ENCODE results near the gene LGR4. TPM values are rescaled to one million over a fixed set of nuclear protein-coding genes. Genes with fewer than 3 reads are reported as not detected.

Gene LGR4
- polyA plus RNA-seq, 1 experiment, result 5.8 TPM

DNA sequence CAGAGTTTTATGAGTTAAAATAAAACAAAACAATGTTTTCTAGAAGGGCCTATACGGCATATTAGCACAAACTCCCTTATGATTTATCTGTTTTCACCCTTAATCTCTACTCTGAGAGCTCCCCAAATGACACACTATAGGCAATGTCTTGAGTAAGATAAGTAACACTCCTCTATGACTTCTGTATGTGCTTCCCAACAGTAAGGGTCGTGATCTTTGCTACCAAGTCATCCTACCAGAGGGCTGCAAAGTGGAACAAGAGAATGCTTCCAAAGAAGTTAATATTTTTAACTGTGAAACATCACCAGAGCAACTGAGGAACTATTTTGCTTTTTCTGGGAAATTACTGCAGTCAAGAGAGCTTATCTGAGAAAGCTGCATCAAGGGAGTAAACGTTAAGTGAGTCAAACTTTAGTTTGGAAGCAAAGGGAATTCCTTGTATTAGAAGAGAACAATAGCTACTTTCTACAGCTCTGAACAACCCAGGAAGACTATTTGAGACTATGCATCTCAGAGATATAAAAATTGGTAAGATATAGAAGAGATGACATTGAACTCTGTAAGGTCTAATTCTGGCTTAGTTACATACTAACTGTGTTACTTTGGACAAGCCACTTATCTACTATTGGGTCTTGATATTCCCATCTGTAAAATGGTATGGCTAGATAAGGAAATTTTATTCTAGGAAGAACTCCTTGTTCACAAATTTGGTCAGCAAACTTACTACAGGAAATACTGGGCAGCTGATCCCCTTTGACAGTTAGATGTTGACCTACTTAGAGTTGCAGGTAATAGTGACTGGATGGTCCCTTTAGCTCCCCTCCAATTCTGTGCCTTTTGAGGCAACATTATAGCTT is 65.9 kb downstream of the LGR4 start:
- Histone ChIP-seq H3K9me3 (ENCODE audit: control insufficient read depth, insufficient read depth, low read length) (no peaks in the 10 kb centered on the region), H3K27ac (ENCODE audit: low read depth, low read length) (no peak overlapping the region), H3K4me3 (ENCODE audit: low read depth, low read length) (no peak overlapping the region), H3K27me3 (ENCODE audit: control insufficient read depth, insufficient read depth, low read length) (no peaks in the 10 kb centered on the region)
- CTCF ChIA-PET, result interaction anchor here (1.1 to 1.6 kb wide), 2 partner anchors 79 to 92 kb away, joined by 3 to 4 read pairs; no protein-coding TSS in a partner anchor
- POLR2A ChIA-PET, result no interaction called here
- TF ChIP-seq, protein P1, sequence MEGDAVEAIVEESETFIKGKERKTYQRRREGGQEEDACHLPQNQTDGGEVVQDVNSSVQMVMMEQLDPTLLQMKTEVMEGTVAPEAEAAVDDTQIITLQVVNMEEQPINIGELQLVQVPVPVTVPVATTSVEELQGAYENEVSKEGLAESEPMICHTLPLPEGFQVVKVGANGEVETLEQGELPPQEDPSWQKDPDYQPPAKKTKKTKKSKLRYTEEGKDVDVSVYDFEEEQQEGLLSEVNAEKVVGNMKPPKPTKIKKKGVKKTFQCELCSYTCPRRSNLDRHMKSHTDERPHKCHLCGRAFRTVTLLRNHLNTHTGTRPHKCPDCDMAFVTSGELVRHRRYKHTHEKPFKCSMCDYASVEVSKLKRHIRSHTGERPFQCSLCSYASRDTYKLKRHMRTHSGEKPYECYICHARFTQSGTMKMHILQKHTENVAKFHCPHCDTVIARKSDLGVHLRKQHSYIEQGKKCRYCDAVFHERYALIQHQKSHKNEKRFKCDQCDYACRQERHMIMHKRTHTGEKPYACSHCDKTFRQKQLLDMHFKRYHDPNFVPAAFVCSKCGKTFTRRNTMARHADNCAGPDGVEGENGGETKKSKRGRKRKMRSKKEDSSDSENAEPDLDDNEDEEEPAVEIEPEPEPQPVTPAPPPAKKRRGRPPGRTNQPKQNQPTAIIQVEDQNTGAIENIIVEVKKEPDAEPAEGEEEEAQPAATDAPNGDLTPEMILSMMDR (IDR thresholded peaks at IDR 0.05; ENCODE audit: low read depth, low read length), result no peak
- DNase-seq (ENCODE audit: low read depth, low spot score), result no peak

DNA sequence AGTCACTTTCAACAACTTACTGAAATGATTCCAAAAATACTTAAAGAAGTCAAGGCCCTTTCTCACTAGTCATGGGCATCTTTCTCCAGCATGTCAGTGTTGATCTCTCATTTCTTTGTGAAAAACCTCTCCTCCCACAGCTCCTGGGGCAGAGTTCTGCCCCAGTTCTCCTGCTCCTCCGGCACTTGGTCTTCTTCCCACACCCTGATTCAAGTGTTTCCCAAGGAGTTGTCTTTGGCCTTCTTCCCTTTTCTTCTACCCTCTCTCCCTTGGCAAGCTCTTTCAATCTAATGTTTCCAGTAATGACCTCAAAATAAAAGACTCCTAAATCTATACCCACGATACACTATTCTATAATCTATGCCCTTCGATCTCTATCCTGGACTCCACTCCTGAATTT is 67.5 kb downstream of the LGR4 start:
- ChIA-PET POLR2A (no interaction called here), CTCF (interaction anchor here (1.6 kb wide), 1 partner anchor 94 kb away, joined by 4 read pairs; no protein-coding TSS in a partner anchor)
- TF ChIP-seq, protein P1 (IDR thresholded peaks at IDR 0.05; ENCODE audit: low read depth, low read length), result no peak
- DNase-seq (ENCODE audit: low read depth, low spot score), result no peak
- no peak overlapping the region for H3K4me3 ChIP-seq (ENCODE audit: low read depth, low read length)
- H3K27me3 ChIP-seq (ENCODE audit: control insufficient read depth, insufficient read depth, low read length), result no peaks in the 10 kb centered on the region
- no peak overlapping the region for H3K27ac ChIP-seq (ENCODE audit: low read depth, low read length)
- no peaks in the 10 kb centered on the region for H3K9me3 ChIP-seq (ENCODE audit: control insufficient read depth, insufficient read depth, low read length)

- POLR2A ChIA-PET, result no interaction called here
Measured at GRCh38 chr11:27404427-27404826, 68.2 kb downstream of the LGR4 start.

GRCh38 chr11:27403195-27403594 is 69.4 kb downstream of the LGR4 start:
- no peak for DNase-seq (ENCODE audit: low read depth, low spot score)
- Histone ChIP-seq H3K27me3 (ENCODE audit: control insufficient read depth, insufficient read depth, low read length) (no peaks in the 10 kb centered on the region), H3K4me3 (ENCODE audit: low read depth, low read length) (no peak overlapping the region), H3K9me3 (ENCODE audit: control insufficient read depth, insufficient read depth, low read length) (no peaks in the 10 kb centered on the region), H3K27ac (ENCODE audit: low read depth, low read length) (no peak overlapping the region)
- TF ChIP-seq, protein P1 (IDR thresholded peaks at IDR 0.05; ENCODE audit: low read depth, low read length), result no peak
- ChIA-PET CTCF (no interaction called here), POLR2A (no interaction called here)

More at GRCh38 chr11:27404427-27404826, 68.2 kb downstream of the LGR4 start:
- TF ChIP-seq, protein P1 (IDR thresholded peaks at IDR 0.05; ENCODE audit: low read depth, low read length), result no peak
- Histone ChIP-seq H3K9me3 (ENCODE audit: control insufficient read depth, insufficient read depth, low read length) (no peaks in the 10 kb centered on the region), H3K27ac (ENCODE audit: low read depth, low read length) (no peak overlapping the region), H3K4me3 (ENCODE audit: low read depth, low read length) (no peak overlapping the region), H3K27me3 (ENCODE audit: control insufficient read depth, insufficient read depth, low read length) (no peaks in the 10 kb centered on the region)
- CTCF ChIA-PET, result no interaction called here
- no peak for DNase-seq (ENCODE audit: low read depth, low spot score)

- no peaks in the 10 kb centered on the region for H3K27me3 ChIP-seq (ENCODE audit: control insufficient read depth, insufficient read depth, low read length)
- ChIA-PET POLR2A (no interaction called here), CTCF (interaction anchor here (0.8 kb wide), 1 partner anchor 84 kb away, joined by 3 read pairs; no protein-coding TSS in a partner anchor)
- DNase-seq (ENCODE audit: low read depth, low spot score), result no peak
- H3K27ac ChIP-seq (ENCODE audit: low read depth, low read length), result no peak overlapping the region
- TF ChIP-seq, protein P1 (IDR thresholded peaks at IDR 0.05; ENCODE audit: low read depth, low read length), result no peak
- H3K9me3 ChIP-seq (ENCODE audit: control insufficient read depth, insufficient read depth, low read length), result no peaks in the 10 kb centered on the region
- no peak overlapping the region for H3K4me3 ChIP-seq (ENCODE audit: low read depth, low read length)
Measured at GRCh38 chr11:27402450-27402849, 70.1 kb downstream of the LGR4 start.

Measured in AG04450 (cell line).